ENCODE results near the gene SLC35G1.
A peak's percentile ranks its signal among the peaks of the same experiment; 100 is the strongest.

SLC35G1 gene

GRCh38 chr10:93912444-93912843 lies 18.7 kb downstream of the SLC35G1 start:
- H3K23ac ChIP-seq (ENCODE audit: low read length): no peak overlapping the region
- H3K27ac ChIP-seq (ENCODE audit: low read depth, low read length): no peak overlapping the region
- H4K5ac ChIP-seq (ENCODE audit: low read length): no peak overlapping the region

GRCh38 chr10:93913706-93914105 lies 19.9 kb downstream of the SLC35G1 start:
- Histone ChIP-seq H3K4me1 (ENCODE audit: control insufficient read depth, low read depth, low read length) (no peaks in the 10 kb centered on the region), H3K79me2 (ENCODE audit: control insufficient read depth, insufficient read depth, low read length) (no peaks in the 10 kb centered on the region), H4K8ac (ENCODE audit: low read depth, low read length) (no peak overlapping the region), H3K4ac (ENCODE audit: low read depth, low read length) (no peak overlapping the region), H2BK15ac (replicated peaks; ENCODE audit: low read depth) (no peak overlapping the region), H3K36me3 (ENCODE audit: control insufficient read depth, insufficient read depth, low read length) (no peaks in the 10 kb centered on the region), H3K27me3 (ENCODE audit: insufficient read depth, low read length, poor library complexity) (no peaks in the 10 kb centered on the region), H3K18ac (ENCODE audit: low read length) (no peak overlapping the region), H3K9ac (ENCODE audit: low read length) (no peak overlapping the region), H3K56ac (ENCODE audit: low read length) (no peak overlapping the region), H3K27ac (ENCODE audit: low read depth, low read length) (no peak overlapping the region), H2AK5ac (ENCODE audit: low read length) (no peak overlapping the region), H3K4me3 (ENCODE audit: low read length) (no peak overlapping the region), H2BK5ac (ENCODE audit: low read length) (no peak overlapping the region), H3K4me2 (ENCODE audit: low read length) (no peak overlapping the region), H3K79me1 (ENCODE audit: low read length) (no peaks in the 10 kb centered on the region), H4K5ac (ENCODE audit: low read length) (no peak overlapping the region), H2BK120ac (ENCODE audit: low read depth, low read length) (no peak overlapping the region), H3K23ac (ENCODE audit: low read length) (no peak overlapping the region)
- no CpG with 5 or more reads among the region's 3 CpGs for WGBS (ENCODE audit: extremely low coverage, insufficient coverage, low lambda C conversion rate)
- DNase-seq: no peak

More at GRCh38 chr10:93912444-93912843, 18.7 kb downstream of the SLC35G1 start:
- Histone ChIP-seq H2AK5ac (ENCODE audit: low read length) (no peak overlapping the region), H4K8ac (ENCODE audit: low read depth, low read length) (no peak overlapping the region), H3K18ac (ENCODE audit: low read length) (no peak overlapping the region), H3K36me3 (ENCODE audit: control insufficient read depth, insufficient read depth, low read length) (no peaks in the 10 kb centered on the region), H2BK15ac (replicated peaks; ENCODE audit: low read depth) (no peak overlapping the region), H3K4me2 (ENCODE audit: low read length) (no peak overlapping the region), H3K79me2 (ENCODE audit: control insufficient read depth, insufficient read depth, low read length) (no peaks in the 10 kb centered on the region), H3K79me1 (ENCODE audit: low read length) (no peaks in the 10 kb centered on the region), H3K27me3 (ENCODE audit: insufficient read depth, low read length, poor library complexity) (no peaks in the 10 kb centered on the region), H2BK5ac (ENCODE audit: low read length) (no peak overlapping the region), H3K9ac (ENCODE audit: low read length) (no peak overlapping the region), H3K56ac (ENCODE audit: low read length) (no peak overlapping the region), H3K4me1 (ENCODE audit: control insufficient read depth, low read depth, low read length) (no peaks in the 10 kb centered on the region), H3K4ac (ENCODE audit: low read depth, low read length) (no peak overlapping the region), H2BK120ac (ENCODE audit: low read depth, low read length) (no peak overlapping the region), H3K4me3 (ENCODE audit: low read length) (no peak overlapping the region)
- WGBS (ENCODE audit: extremely low coverage, insufficient coverage, low lambda C conversion rate): no CpG with 5 or more reads among the region's 2 CpGs
- DNase-seq: no peak

- H2BK15ac ChIP-seq (replicated peaks; ENCODE audit: low read depth): no peak overlapping the region
- H3K79me2 ChIP-seq (ENCODE audit: control insufficient read depth, insufficient read depth, low read length): no peaks in the 10 kb centered on the region
- H4K8ac ChIP-seq (ENCODE audit: low read depth, low read length): no peak overlapping the region
- peak; percentile 79 for DNase-seq
- H3K4ac ChIP-seq (ENCODE audit: low read depth, low read length): no peak overlapping the region
- WGBS (ENCODE audit: extremely low coverage, insufficient coverage, low lambda C conversion rate): no CpG with 5 or more reads among the region's 6 CpGs
- no peak overlapping the region for H3K27ac ChIP-seq (ENCODE audit: low read depth, low read length)
- no peak overlapping the region for H3K9ac ChIP-seq (ENCODE audit: low read length)
- no peak overlapping the region for H2AK5ac ChIP-seq (ENCODE audit: low read length)
- no peak overlapping the region for H4K5ac ChIP-seq (ENCODE audit: low read length)
- H2BK120ac ChIP-seq (ENCODE audit: low read depth, low read length): no peak overlapping the region
- H3K4me2 ChIP-seq (ENCODE audit: low read length): no peak overlapping the region
- no peak overlapping the region for H3K23ac ChIP-seq (ENCODE audit: low read length)
- H3K4me3 ChIP-seq (ENCODE audit: low read length): no peak overlapping the region
- no peaks in the 10 kb centered on the region for H3K4me1 ChIP-seq (ENCODE audit: control insufficient read depth, low read depth, low read length)
- no peaks in the 10 kb centered on the region for H3K27me3 ChIP-seq (ENCODE audit: insufficient read depth, low read length, poor library complexity)
- no peaks in the 10 kb centered on the region for H3K79me1 ChIP-seq (ENCODE audit: low read length)
- no peak overlapping the region for H3K18ac ChIP-seq (ENCODE audit: low read length)
- no peak overlapping the region for H3K56ac ChIP-seq (ENCODE audit: low read length)
- no peaks in the 10 kb centered on the region for H3K36me3 ChIP-seq (ENCODE audit: control insufficient read depth, insufficient read depth, low read length)
- H2BK5ac ChIP-seq (ENCODE audit: low read length): no peak overlapping the region
Measured at GRCh38 chr10:93915598-93915997, 21.8 kb downstream of the SLC35G1 start.

- H3K4me2 ChIP-seq (ENCODE audit: low read length): no peak overlapping the region
- peak; percentile 60 for DNase-seq
- no peaks in the 10 kb centered on the region for H3K36me3 ChIP-seq (ENCODE audit: control insufficient read depth, insufficient read depth, low read length)
- H2AK5ac ChIP-seq (ENCODE audit: low read length): no peak overlapping the region
- H3K4ac ChIP-seq (ENCODE audit: low read depth, low read length): no peak overlapping the region
- H2BK15ac ChIP-seq (replicated peaks; ENCODE audit: low read depth): no peak overlapping the region
- no peak overlapping the region for H3K4me3 ChIP-seq (ENCODE audit: low read length)
- no peak overlapping the region for H3K18ac ChIP-seq (ENCODE audit: low read length)
- H4K5ac ChIP-seq (ENCODE audit: low read length): no peak overlapping the region
- no peak overlapping the region for H3K23ac ChIP-seq (ENCODE audit: low read length)
- no peaks in the 10 kb centered on the region for H3K4me1 ChIP-seq (ENCODE audit: control insufficient read depth, low read depth, low read length)
- no peaks in the 10 kb centered on the region for H3K79me1 ChIP-seq (ENCODE audit: low read length)
- no peak overlapping the region for H3K9ac ChIP-seq (ENCODE audit: low read length)
- H3K27ac ChIP-seq (ENCODE audit: low read depth, low read length): no peak overlapping the region
- no peak overlapping the region for H2BK120ac ChIP-seq (ENCODE audit: low read depth, low read length)
- H4K8ac ChIP-seq (ENCODE audit: low read depth, low read length): no peak overlapping the region
- H3K79me2 ChIP-seq (ENCODE audit: control insufficient read depth, insufficient read depth, low read length): no peaks in the 10 kb centered on the region
- H3K56ac ChIP-seq (ENCODE audit: low read length): peak overlapping the region; percentile 69
- no peak overlapping the region for H2BK5ac ChIP-seq (ENCODE audit: low read length)
- WGBS (ENCODE audit: extremely low coverage, insufficient coverage, low lambda C conversion rate): no CpG with 5 or more reads among the region's 8 CpGs
- H3K27me3 ChIP-seq (ENCODE audit: insufficient read depth, low read length, poor library complexity): no peaks in the 10 kb centered on the region
Measured at GRCh38 chr10:93916257-93917063, 22.7 kb downstream of the SLC35G1 start.

- no peak overlapping the region for H2BK120ac ChIP-seq (ENCODE audit: low read depth, low read length)
- H3K4ac ChIP-seq (ENCODE audit: low read depth, low read length): no peak overlapping the region
- no peak overlapping the region for H3K27ac ChIP-seq (ENCODE audit: low read depth, low read length)
- no peaks in the 10 kb centered on the region for H3K79me2 ChIP-seq (ENCODE audit: control insufficient read depth, insufficient read depth, low read length)
- no peak overlapping the region for H3K9ac ChIP-seq (ENCODE audit: low read length)
- H3K36me3 ChIP-seq (ENCODE audit: control insufficient read depth, insufficient read depth, low read length): no peaks in the 10 kb centered on the region
- no peak overlapping the region for H4K5ac ChIP-seq (ENCODE audit: low read length)
- peak overlapping the region; percentile 69 for H3K56ac ChIP-seq (ENCODE audit: low read length)
- H3K4me3 ChIP-seq (ENCODE audit: low read length): no peak overlapping the region
- H4K8ac ChIP-seq (ENCODE audit: low read depth, low read length): no peak overlapping the region
- DNase-seq: peak; percentile 35
- no peak overlapping the region for H3K4me2 ChIP-seq (ENCODE audit: low read length)
- H2BK5ac ChIP-seq (ENCODE audit: low read length): no peak overlapping the region
- H3K79me1 ChIP-seq (ENCODE audit: low read length): no peaks in the 10 kb centered on the region
- no peak overlapping the region for H3K23ac ChIP-seq (ENCODE audit: low read length)
- no peak overlapping the region for H2AK5ac ChIP-seq (ENCODE audit: low read length)
- no peak overlapping the region for H3K18ac ChIP-seq (ENCODE audit: low read length)
- WGBS (ENCODE audit: extremely low coverage, insufficient coverage, low lambda C conversion rate): no CpG with 5 or more reads among the region's 10 CpGs
- no peaks in the 10 kb centered on the region for H3K4me1 ChIP-seq (ENCODE audit: control insufficient read depth, low read depth, low read length)
- no peaks in the 10 kb centered on the region for H3K27me3 ChIP-seq (ENCODE audit: insufficient read depth, low read length, poor library complexity)
- H2BK15ac ChIP-seq (replicated peaks; ENCODE audit: low read depth): no peak overlapping the region
Measured at GRCh38 chr10:93917064-93917391, 23.2 kb downstream of the SLC35G1 start.

- Histone ChIP-seq H2BK120ac (ENCODE audit: low read depth, low read length) (no peak overlapping the region), H3K23ac (ENCODE audit: low read length) (no peak overlapping the region), H4K5ac (ENCODE audit: low read length) (no peak overlapping the region), H3K27me3 (ENCODE audit: insufficient read depth, low read length, poor library complexity) (no peaks in the 10 kb centered on the region), H3K9ac (ENCODE audit: low read length) (no peak overlapping the region), H3K36me3 (ENCODE audit: control insufficient read depth, insufficient read depth, low read length) (no peaks in the 10 kb centered on the region), H4K8ac (ENCODE audit: low read depth, low read length) (no peak overlapping the region), H2BK15ac (replicated peaks; ENCODE audit: low read depth) (no peak overlapping the region), H3K4ac (ENCODE audit: low read depth, low read length) (no peak overlapping the region), H3K27ac (ENCODE audit: low read depth, low read length) (no peak overlapping the region), H2BK5ac (ENCODE audit: low read length) (no peak overlapping the region), H3K56ac (ENCODE audit: low read length) (no peak overlapping the region), H2AK5ac (ENCODE audit: low read length) (no peak overlapping the region), H3K79me2 (ENCODE audit: control insufficient read depth, insufficient read depth, low read length) (no peaks in the 10 kb centered on the region), H3K4me3 (ENCODE audit: low read length) (no peak overlapping the region), H3K4me1 (ENCODE audit: control insufficient read depth, low read depth, low read length) (no peaks in the 10 kb centered on the region), H3K4me2 (ENCODE audit: low read length) (no peak overlapping the region), H3K18ac (ENCODE audit: low read length) (no peak overlapping the region), H3K79me1 (ENCODE audit: low read length) (no peaks in the 10 kb centered on the region)
- no peak for DNase-seq
- no CpG with 5 or more reads among the region's 2 CpGs for WGBS (ENCODE audit: extremely low coverage, insufficient coverage, low lambda C conversion rate)
Measured at GRCh38 chr10:93917821-93918220, 24.0 kb downstream of the SLC35G1 start.
